PFSK-1 (cell line): ENCODE measurements around the gene KIF7.

ENCODE experiments used
- POLR2AphosphoS5 ChIP-seq: IDR thresholded peaks from 2 replicates; pipeline ENCODE4 v1.6.1; 2012; ENCODE audit warnings: low read depth, mild to moderate bottlenecking, control low read depth, low read length, moderate library complexity
- REST ChIP-seq, 2 experiments: IDR thresholded peaks; 2 replicates each; pipeline versions ENCODE4 v1.6.1 to v1.8.0; 2011 to 2012; ENCODE audit warnings: low read depth in 2 of 2, low read length in 2 of 2, control low read depth in 1 of 2, inconsistent platforms in 1 of 2, mild to moderate bottlenecking in 1 of 2, moderate library complexity in 1 of 2; ENCODE audit not compliant: insufficient read depth in 1 of 2
- SIN3A ChIP-seq: IDR thresholded peaks from 2 replicates; pipeline ENCODE4 v1.6.1; 2012; ENCODE audit warnings: mild to moderate bottlenecking, low read length, moderate library complexity, borderline replicate concordance; ENCODE audit not compliant: insufficient read depth
- TAF1 ChIP-seq: IDR thresholded peaks from 2 replicates; pipeline ENCODE4 v1.6.1; 2012; ENCODE audit warnings: low read length, control low read depth, borderline replicate concordance; ENCODE audit not compliant: insufficient read depth

- TF ChIP-seq POLR2AphosphoS5 (no peak), REST (IDR thresholded peaks at IDR 0.05; ENCODE audit: insufficient read depth in 1 of 2, low read depth in 2 of 2, low read length in 2 of 2) (no peak), TAF1 (no peak), SIN3A (no peak)
These were observed 23.9 kb upstream of the KIF7 start, which contains the start of gene PLIN1 for GRCh38 chr15:89679212-89679611.
